Adipocyte (in vitro differentiated cells): ENCODE measurements around the gene SGF29.
"Not testable (repeated sequence)": the region's sequence is repeated elsewhere in the genome, so short reads cannot be mapped to it uniquely, and the experiment has no call there.

ENCODE experiments used
- DNase-seq: peaks from one replicate; pipeline ENCODE4 v3.0.0-alpha.2; 2015; ENCODE audit warnings: low read depth
- H3K27me3 ChIP-seq: replicated peaks from 2 replicates; pipeline ENCODE4 v1.7.0; 2013; ENCODE audit warnings: mild to moderate bottlenecking, low read length, moderate library complexity; ENCODE audit not compliant: control insufficient read depth, insufficient read depth
- H3K36me3 ChIP-seq: 2 replicates; pipeline ENCODE4 v1.7.0; 2013; ENCODE audit warnings: low read length, mild to moderate bottlenecking, moderate library complexity; ENCODE audit not compliant: control insufficient read depth, insufficient read depth, severe bottlenecking
- H3K4me1 ChIP-seq: 2 replicates; pipeline ENCODE4 v1.7.0; 2013; ENCODE audit warnings: mild to moderate bottlenecking, low read length, moderate library complexity; ENCODE audit not compliant: control insufficient read depth, insufficient read depth
- H3K4me3 ChIP-seq: 2 replicates; pipeline ENCODE4 v1.7.0; 2013; ENCODE audit warnings: mild to moderate bottlenecking, low read length, moderate library complexity
- H3K9ac ChIP-seq: 2 replicates; pipeline ENCODE4 v1.7.0; 2013; ENCODE audit warnings: mild to moderate bottlenecking, low read length, moderate library complexity
- H3K9me3 ChIP-seq: 2 replicates; pipeline ENCODE4 v1.7.0; 2013; ENCODE audit warnings: mild to moderate bottlenecking, low read length, moderate library complexity; ENCODE audit not compliant: control insufficient read depth

The SGF29 gene

GRCh38 chr16:28601589-28601988, 47.9 kb downstream of the SGF29 start:
- not testable (repeated sequence) for H3K36me3 ChIP-seq, H3K4me1 ChIP-seq, H3K9me3 ChIP-seq, H3K9ac ChIP-seq, H3K4me3 ChIP-seq, DNase-seq
- H3K27me3 ChIP-seq = peaks cover 15% of the 10 kb centered on the region

DNA sequence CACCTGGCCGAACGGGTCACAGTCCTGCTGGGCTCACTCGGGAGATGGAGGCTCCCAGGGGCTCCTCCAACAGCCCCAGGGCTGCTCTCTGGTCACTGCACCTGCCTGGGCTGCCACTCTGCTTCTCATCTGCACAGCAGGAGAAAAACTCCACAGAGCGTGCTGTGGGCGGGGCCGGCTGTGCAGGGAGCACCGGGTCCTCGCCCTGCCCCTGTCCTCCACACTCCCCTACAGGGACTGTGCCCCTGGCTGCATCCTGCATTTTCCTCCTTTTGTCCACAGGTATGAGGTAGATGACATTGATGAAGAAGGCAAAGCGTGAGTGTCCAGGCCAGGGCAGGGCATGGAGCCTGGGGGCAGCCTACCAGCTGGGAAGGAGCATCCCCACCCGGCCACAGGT, 48.3 kb downstream of the SGF29 start:
- not testable (repeated sequence) for DNase-seq, H3K9me3 ChIP-seq, H3K4me3 ChIP-seq, H3K9ac ChIP-seq, H3K36me3 ChIP-seq, H3K4me1 ChIP-seq
- peaks cover 15% of the 10 kb centered on the region for H3K27me3 ChIP-seq

GRCh38 chr16:28602529-28602928, 48.8 kb downstream of the SGF29 start:
- Histone ChIP-seq H3K36me3 (no peaks in the 10 kb centered on the region), H3K4me1 (no peaks in the 10 kb centered on the region), H3K9me3 (no peaks in the 10 kb centered on the region), H3K27me3 (peaks cover 14% of the 10 kb centered on the region), H3K9ac (no peak overlapping the region), H3K4me3 (no peak overlapping the region)
- no peak for DNase-seq

DNA sequence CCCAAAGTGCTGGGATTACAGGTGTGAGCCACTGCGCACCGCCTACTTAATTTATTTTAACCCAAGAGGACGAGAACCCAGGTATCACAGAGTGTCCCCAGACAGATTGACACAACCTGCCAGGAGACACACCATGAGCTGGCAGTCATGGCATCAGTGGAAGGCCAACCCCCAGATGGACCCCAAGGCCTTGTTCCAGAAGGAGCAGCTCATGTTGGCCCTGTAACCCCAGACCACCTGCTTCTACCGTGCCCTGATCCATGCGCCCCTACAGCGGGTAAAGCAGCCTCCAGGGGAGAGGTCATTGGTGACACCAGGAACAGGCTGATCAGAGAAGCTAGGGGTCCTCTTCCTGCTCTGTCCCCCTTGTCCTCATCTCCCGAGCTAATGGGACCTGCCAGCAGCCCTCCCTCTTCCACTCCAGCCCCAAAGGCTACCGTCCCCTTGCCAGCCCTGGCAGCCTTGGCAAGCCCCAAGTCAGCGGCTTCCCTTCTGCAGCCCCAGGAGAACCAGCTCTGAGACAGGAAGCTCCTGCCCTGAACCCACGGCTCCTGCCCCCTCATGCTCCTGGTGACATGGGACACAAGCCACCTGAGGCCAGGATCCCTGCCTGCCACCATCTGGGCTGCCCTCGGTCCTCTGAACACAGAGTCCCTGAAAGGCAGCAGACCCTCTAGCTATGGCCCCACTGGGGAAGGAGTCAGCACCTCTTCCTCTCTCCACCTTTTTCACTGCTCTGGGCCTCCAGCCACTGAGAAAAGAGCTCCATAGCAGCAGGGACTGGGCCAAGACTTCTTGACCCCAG, 49.9 kb downstream of the SGF29 start:
- DNase-seq = no peak
- H3K4me3 ChIP-seq = no peak overlapping the region
- H3K9me3 ChIP-seq = no peaks in the 10 kb centered on the region
- H3K4me1 ChIP-seq = no peaks in the 10 kb centered on the region
- H3K9ac ChIP-seq = no peak overlapping the region
- H3K36me3 ChIP-seq = no peaks in the 10 kb centered on the region
- H3K27me3 ChIP-seq = peaks cover 6% of the 10 kb centered on the region

DNA sequence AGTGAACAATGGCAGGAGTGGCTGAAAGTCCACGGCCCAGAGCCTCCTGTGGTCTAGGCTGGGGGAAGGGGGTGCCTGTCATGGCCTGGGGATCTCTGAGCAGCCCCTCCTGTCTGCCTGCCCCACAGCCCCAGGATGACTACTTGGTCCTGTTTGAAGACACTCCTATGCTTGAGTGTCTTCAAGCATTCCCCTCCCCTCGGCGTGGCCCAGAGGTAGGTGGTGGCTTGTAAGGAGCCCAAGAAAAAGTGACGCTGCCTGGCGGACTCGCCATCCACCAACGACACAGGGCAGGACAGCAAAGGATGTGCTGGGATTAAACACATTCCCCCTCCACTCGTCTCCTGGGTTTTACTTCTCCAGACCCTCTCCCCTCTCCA, 50.5 kb downstream of the SGF29 start:
- H3K4me1 ChIP-seq = peaks cover under 1% of the 10 kb centered on the region
- DNase-seq = no peak
- H3K9me3 ChIP-seq = no peaks in the 10 kb centered on the region
- H3K4me3 ChIP-seq = no peak overlapping the region
- H3K9ac ChIP-seq = no peak overlapping the region
- H3K36me3 ChIP-seq = no peaks in the 10 kb centered on the region
- H3K27me3 ChIP-seq = peaks cover 6% of the 10 kb centered on the region

- H3K9me3 ChIP-seq = no peaks in the 10 kb centered on the region
- H3K27me3 ChIP-seq = peaks cover 9% of the 10 kb centered on the region
- no peak overlapping the region for H3K9ac ChIP-seq
- H3K4me1 ChIP-seq = peaks cover 5% of the 10 kb centered on the region
- H3K4me3 ChIP-seq = no peak overlapping the region
- no peak for DNase-seq
- H3K36me3 ChIP-seq = no peaks in the 10 kb centered on the region
Observed at GRCh38 chr16:28606291-28607115, 52.8 kb downstream of the SGF29 start.

DNA sequence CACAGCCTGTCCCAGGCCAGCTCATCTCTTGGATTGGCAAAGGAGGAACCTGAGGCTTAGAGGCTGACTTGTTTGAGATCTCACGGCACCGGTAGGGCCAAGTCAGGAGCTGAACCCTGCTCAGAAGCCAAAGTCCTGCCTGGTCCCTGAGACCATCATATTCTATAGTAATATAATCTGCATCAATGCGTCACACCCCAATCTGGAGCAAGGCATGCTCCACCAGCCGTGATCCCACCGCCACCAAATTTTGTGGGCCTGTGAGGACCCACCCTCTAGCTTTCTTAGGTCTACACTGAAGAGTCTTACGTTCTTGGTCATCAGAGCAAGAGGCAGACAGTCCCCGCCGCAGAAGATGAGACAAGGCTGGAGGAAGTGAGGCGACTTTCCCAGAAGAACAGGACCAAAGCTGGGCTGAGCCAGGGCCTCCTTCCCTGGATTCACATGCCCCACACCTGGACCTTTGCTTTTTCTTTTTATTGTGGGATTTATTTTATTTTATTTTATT, 53.5 kb downstream of the SGF29 start:
- no peaks in the 10 kb centered on the region for H3K9me3 ChIP-seq
- H3K9ac ChIP-seq = no peak overlapping the region
- peaks cover 9% of the 10 kb centered on the region for H3K27me3 ChIP-seq
- H3K4me1 ChIP-seq = peaks cover 5% of the 10 kb centered on the region
- DNase-seq = no peak
- H3K36me3 ChIP-seq = no peaks in the 10 kb centered on the region
- no peak overlapping the region for H3K4me3 ChIP-seq

- H3K9me3 ChIP-seq, H3K9ac ChIP-seq, H3K4me1 ChIP-seq, H3K27me3 ChIP-seq, H3K4me3 ChIP-seq, DNase-seq, H3K36me3 ChIP-seq: not testable (repeated sequence)
Observed at GRCh38 chr16:28607681-28608495, 54.2 kb downstream of the SGF29 start.

GRCh38 chr16:28608496-28608808, 54.7 kb downstream of the SGF29 start:
- H3K36me3 ChIP-seq, DNase-seq, H3K27me3 ChIP-seq, H3K4me3 ChIP-seq, H3K4me1 ChIP-seq, H3K9me3 ChIP-seq, H3K9ac ChIP-seq: not testable (repeated sequence)

GRCh38 chr16:28608867-28609596, 55.3 kb downstream of the SGF29 start:
- not testable (repeated sequence) for H3K9me3 ChIP-seq, H3K36me3 ChIP-seq, H3K4me1 ChIP-seq, H3K4me3 ChIP-seq, H3K27me3 ChIP-seq, H3K9ac ChIP-seq, DNase-seq
